H1 (cell line): ENCODE data around the gene FOXN3. TPM values are rescaled to one million over a fixed set of nuclear protein-coding genes. Genes with fewer than 3 reads are reported as not detected.

Experiments used
- CBX8 ChIP-seq: fragments of 300-800, 300-1000 bp; sonication (generic); IDR thresholded peaks from 2 replicates; pipeline ENCODE4 v1.7.1; 2016; ENCODE audit warnings: low read depth, low read length, borderline replicate concordance
- CTBP2 ChIP-seq: IDR thresholded peaks from 2 replicates; pipeline ENCODE4 v1.7.0; 2011; ENCODE audit warnings: borderline replicate concordance, mild to moderate bottlenecking, moderate library complexity, mixed read lengths, low read length; ENCODE audit not compliant: insufficient read depth, insufficient read length
- JUND ChIP-seq: IDR thresholded peaks from 2 replicates; pipeline ENCODE4 v1.6.1; 2011; ENCODE audit warnings: mild to moderate bottlenecking, improper control_type of control experiment, low read length
- KDM5A ChIP-seq: fragments of 200-600 bp; IDR thresholded peaks from 2 replicates; pipeline ENCODE4 v1.7.1; 2012; ENCODE audit warnings: mild to moderate bottlenecking, low read length, inconsistent platforms, mixed read lengths
- POLR2A ChIP-seq, 2 experiments: IDR thresholded peaks; 1 replicate in 1 of 2; 2 replicates in 1 of 2; pipeline ENCODE4 v1.6.1; 2011; ENCODE audit warnings: low read depth in 2 of 2, low read length in 2 of 2, mild to moderate bottlenecking in 2 of 2; ENCODE audit errors: control extremely low read depth in 1 of 2
- POU5F1 ChIP-seq: IDR thresholded peaks from 2 replicates; pipeline ENCODE4 v1.6.1; 2011; ENCODE audit warnings: low read depth, mild to moderate bottlenecking, low read length, moderate library complexity
- SAP30 ChIP-seq: fragments of 300-600 bp; sonication (generic); IDR thresholded peaks from 2 replicates; pipeline ENCODE4 v1.7.1; 2012; ENCODE audit warnings: low read length, moderate library complexity, mild to moderate bottlenecking, inconsistent platforms; ENCODE audit not compliant: insufficient read depth, insufficient replicate concordance
- polyA plus RNA-seq, 7 experiments: library from polyadenylated mRNA; depleted of rRNA in 3 of 7; stranded (reverse) in 5 of 7; unstranded in 2 of 7; fragments of >200 nt in 5 of 7; fragments of 200-250 nt in 2 of 7; gene quantifications; 1 replicate in 5 of 7; 2 replicates in 1 of 7; 4 replicates in 1 of 7; pipeline versions ENCODE4 v1.2.1 to v1.2.3, GENCODE V29; 2011 to 2013; ENCODE audit warnings: missing spikeins in 2 of 7, mixed read lengths in 2 of 7
- total RNA-seq: library from RNA; stranded (reverse); fragmentation: NEBNext Ultra II Directional; extraction: Animal tissue kit (Norgen Biotek cat#: 25700); gene quantifications from 2 replicates; pipeline ENCODE4 v1.2.1, GENCODE V29; 2021

The FOXN3 gene
- total and polyA plus RNA-seq, 2 of the 8 experiments (the other 6 are each of a cell fraction or from before 2014, with no cell fraction given) = 52.6 to 178 TPM

GRCh38 chr14:89458713-89459420, 41.8 kb upstream of the FOXN3 start (continued):
- TF ChIP-seq SAP30 (no peak), KDM5A (no peak), CTBP2 (no peak), POU5F1 (no peak), JUND (no peak), POLR2A (IDR thresholded peaks at IDR 0.05; ENCODE audit: control extremely low read depth in 1 of 2, low read depth in 2 of 2, low read length in 2 of 2) (no peak), CBX8 (no peak)
